ENCODE measurements around the gene ZNF532.

The ZNF532 gene

DNA sequence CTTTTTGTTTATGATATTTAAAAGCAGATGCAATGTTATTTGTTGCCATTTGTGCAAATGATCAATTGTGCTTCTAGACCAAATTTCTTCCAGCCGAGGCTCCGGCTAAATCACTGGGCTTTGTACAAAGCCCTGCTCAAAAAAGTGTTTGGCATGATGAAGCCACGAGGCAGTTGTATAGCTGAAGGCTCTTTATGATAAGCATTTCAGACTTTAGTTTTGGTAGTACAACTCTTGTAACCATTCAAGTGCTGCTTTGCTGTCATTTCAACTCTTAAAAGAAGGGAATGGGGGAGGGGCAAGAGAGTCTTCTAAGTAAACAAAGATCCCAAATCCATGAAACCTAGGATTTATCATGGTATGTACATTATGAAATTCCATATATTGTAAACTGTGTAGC, 3.3 kb upstream of the ZNF532 start:
- Histone ChIP-seq H2AFZ (ENCODE audit: low read depth, low read length) (no peak overlapping the region), H3K9ac (ENCODE audit: low read length) (no peak overlapping the region), H4K20me1 (ENCODE audit: insufficient read depth, low read length) (no peaks in the 10 kb centered on the region), H3K4me2 (ENCODE audit: low read length) (peak overlapping the region; percentile 89), H3K9me3 (ENCODE audit: insufficient read depth, low read length) (no peaks in the 10 kb centered on the region), H3K27ac (ENCODE audit: low read length) (no peak overlapping the region), H3K4me3 (ENCODE audit: low read length) (no peak overlapping the region), H3K36me3 (replicated peaks; ENCODE audit: low read depth, low read length) (peaks cover 16% of the 10 kb centered on the region), H3K27me3 (ENCODE audit: low read depth, low read length) (no peaks in the 10 kb centered on the region), H3K4me1 (ENCODE audit: low read length) (peaks cover 37% of the 10 kb centered on the region), H3K79me2 (ENCODE audit: low read length) (peaks cover 45% of the 10 kb centered on the region)
- TF ChIP-seq, protein P1, sequence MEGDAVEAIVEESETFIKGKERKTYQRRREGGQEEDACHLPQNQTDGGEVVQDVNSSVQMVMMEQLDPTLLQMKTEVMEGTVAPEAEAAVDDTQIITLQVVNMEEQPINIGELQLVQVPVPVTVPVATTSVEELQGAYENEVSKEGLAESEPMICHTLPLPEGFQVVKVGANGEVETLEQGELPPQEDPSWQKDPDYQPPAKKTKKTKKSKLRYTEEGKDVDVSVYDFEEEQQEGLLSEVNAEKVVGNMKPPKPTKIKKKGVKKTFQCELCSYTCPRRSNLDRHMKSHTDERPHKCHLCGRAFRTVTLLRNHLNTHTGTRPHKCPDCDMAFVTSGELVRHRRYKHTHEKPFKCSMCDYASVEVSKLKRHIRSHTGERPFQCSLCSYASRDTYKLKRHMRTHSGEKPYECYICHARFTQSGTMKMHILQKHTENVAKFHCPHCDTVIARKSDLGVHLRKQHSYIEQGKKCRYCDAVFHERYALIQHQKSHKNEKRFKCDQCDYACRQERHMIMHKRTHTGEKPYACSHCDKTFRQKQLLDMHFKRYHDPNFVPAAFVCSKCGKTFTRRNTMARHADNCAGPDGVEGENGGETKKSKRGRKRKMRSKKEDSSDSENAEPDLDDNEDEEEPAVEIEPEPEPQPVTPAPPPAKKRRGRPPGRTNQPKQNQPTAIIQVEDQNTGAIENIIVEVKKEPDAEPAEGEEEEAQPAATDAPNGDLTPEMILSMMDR (IDR thresholded peaks at IDR 0.05; ENCODE audit: low read depth, low read length) = no peak
- TF ChIP-seq EZH2phosphoT487 (IDR thresholded peaks at IDR 0.05; ENCODE audit: low read depth) = no peak

DNA sequence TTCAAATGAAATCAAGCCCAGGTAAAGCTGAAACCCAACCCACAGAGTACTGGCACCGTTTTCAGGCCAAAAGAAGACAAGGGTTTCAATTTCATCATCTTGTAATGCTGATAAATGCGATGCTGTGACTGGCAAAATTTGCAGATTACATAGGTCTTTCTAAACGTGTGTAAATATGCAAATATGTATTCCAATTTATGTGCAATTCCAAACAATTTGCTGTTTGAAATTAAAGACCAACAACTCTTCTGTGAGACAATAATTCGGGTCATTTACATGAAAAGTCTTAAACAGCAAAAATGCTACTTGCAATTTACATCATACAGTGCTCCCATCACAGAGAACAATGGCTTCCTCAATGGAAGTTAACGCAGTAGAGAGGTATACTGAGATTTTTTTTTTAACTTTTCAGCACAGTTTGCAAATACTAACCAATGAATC, 2.8 kb upstream of the ZNF532 start:
- Histone ChIP-seq H3K79me2 (ENCODE audit: low read length) (peaks cover 51% of the 10 kb centered on the region), H3K4me1 (ENCODE audit: low read length) (peaks cover 37% of the 10 kb centered on the region), H3K4me3 (ENCODE audit: low read length) (peak overlapping the region; percentile 77), H2AFZ (ENCODE audit: low read depth, low read length) (no peak overlapping the region), H3K36me3 (replicated peaks; ENCODE audit: low read depth, low read length) (peaks cover 22% of the 10 kb centered on the region), H4K20me1 (ENCODE audit: insufficient read depth, low read length) (no peaks in the 10 kb centered on the region), H3K27me3 (ENCODE audit: low read depth, low read length) (no peaks in the 10 kb centered on the region), H3K9ac (ENCODE audit: low read length) (peak overlapping the region; percentile 92), H3K4me2 (ENCODE audit: low read length) (peak overlapping the region; percentile 89), H3K9me3 (ENCODE audit: insufficient read depth, low read length) (no peaks in the 10 kb centered on the region), H3K27ac (ENCODE audit: low read length) (no peak overlapping the region)
- TF ChIP-seq, protein P1 (IDR thresholded peaks at IDR 0.05; ENCODE audit: low read depth, low read length) = no peak
- TF ChIP-seq EZH2phosphoT487 (IDR thresholded peaks at IDR 0.05; ENCODE audit: low read depth) = no peak

DNA sequence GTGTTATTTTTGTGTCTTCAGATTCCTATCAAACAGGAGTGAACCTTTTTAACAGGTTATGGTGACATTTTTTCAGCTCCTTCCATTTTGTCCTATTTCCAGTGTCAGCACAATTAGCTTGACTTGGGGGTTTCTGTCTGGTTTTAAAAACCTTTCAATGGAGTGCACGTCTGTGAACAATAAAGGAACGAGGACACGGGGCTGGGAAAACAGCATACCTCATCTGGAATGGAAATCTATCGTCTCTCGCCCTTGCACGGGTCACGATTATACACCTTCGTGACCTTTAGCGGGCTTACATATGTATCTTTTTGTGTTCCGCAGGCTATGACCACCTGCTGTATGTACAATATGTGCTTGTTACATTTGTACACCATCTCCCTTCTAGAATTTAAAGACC, 2.3 kb upstream of the ZNF532 start:
- no peaks in the 10 kb centered on the region for H3K27me3 ChIP-seq (ENCODE audit: low read depth, low read length)
- H3K4me3 ChIP-seq (ENCODE audit: low read length) = peak overlapping the region; percentile 77
- peak overlapping the region; percentile 92 for H3K9ac ChIP-seq (ENCODE audit: low read length)
- peak overlapping the region; percentile 87; the same call in 1 of the 2 replicates for H2AFZ ChIP-seq (ENCODE audit: low read depth, low read length)
- H3K27ac ChIP-seq (ENCODE audit: low read length) = peak overlapping the region; percentile 71
- no peaks in the 10 kb centered on the region for H4K20me1 ChIP-seq (ENCODE audit: insufficient read depth, low read length)
- H3K79me2 ChIP-seq (ENCODE audit: low read length) = peaks cover 56% of the 10 kb centered on the region
- no peaks in the 10 kb centered on the region for H3K9me3 ChIP-seq (ENCODE audit: insufficient read depth, low read length)
- peaks cover 37% of the 10 kb centered on the region for H3K4me1 ChIP-seq (ENCODE audit: low read length)
- peak overlapping the region; percentile 89 for H3K4me2 ChIP-seq (ENCODE audit: low read length)
- TF ChIP-seq, protein P1 (IDR thresholded peaks at IDR 0.05; ENCODE audit: low read depth, low read length) = no peak
- no peak for TF ChIP-seq EZH2phosphoT487 (IDR thresholded peaks at IDR 0.05; ENCODE audit: low read depth)
- peaks cover 26% of the 10 kb centered on the region for H3K36me3 ChIP-seq (replicated peaks; ENCODE audit: low read depth, low read length)

DNA sequence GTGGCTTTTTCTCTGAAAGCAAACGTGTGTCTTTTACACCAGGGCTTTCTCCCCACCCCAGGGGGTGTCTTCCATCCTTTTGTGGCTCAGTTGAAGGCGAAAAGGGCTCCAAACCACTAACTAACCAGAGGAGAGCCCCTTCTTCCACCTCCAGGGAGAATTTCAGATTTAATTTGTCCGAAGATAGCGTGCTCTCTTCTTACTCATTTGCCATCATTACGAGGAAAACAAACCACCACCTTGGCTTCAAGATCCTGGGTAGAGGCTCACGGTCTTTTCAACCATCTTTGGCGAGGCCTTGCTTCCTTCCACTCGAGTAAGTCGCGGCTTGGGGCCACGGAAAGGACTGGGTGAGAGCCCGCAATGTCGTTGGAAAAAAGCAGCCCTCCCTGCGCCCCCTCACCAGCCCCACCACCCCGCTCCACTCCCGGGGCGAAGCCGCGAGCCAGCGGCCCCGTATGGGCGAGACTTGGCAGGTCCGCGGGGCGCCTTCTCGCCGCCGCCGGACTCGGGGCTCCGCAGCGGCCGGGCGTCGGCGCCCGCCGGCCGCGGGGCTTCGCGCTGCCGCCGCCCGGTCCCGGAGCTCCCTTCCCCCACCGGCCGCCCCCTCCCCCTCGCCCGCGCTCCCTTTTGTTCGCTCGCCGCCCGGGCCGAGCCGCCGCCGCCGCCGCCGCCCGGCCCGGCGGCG, 1.7 kb upstream of the ZNF532 start:
- TF ChIP-seq, protein P1 (IDR thresholded peaks at IDR 0.05; ENCODE audit: low read depth, low read length) = no peak
- TF ChIP-seq EZH2phosphoT487 (IDR thresholded peaks at IDR 0.05; ENCODE audit: low read depth) = no peak
- peak overlapping the region; percentile 93 for H3K4me2 ChIP-seq (ENCODE audit: low read length)
- H3K4me1 ChIP-seq (ENCODE audit: low read length) = peaks cover 37% of the 10 kb centered on the region
- peak overlapping the region; percentile 77 for H3K4me3 ChIP-seq (ENCODE audit: low read length)
- peaks cover 62% of the 10 kb centered on the region for H3K79me2 ChIP-seq (ENCODE audit: low read length)
- H3K9me3 ChIP-seq (ENCODE audit: insufficient read depth, low read length) = no peaks in the 10 kb centered on the region
- no peaks in the 10 kb centered on the region for H4K20me1 ChIP-seq (ENCODE audit: insufficient read depth, low read length)
- peak overlapping the region; percentile 71 for H3K27ac ChIP-seq (ENCODE audit: low read length)
- peak overlapping the region; percentile 87 for H2AFZ ChIP-seq (ENCODE audit: low read depth, low read length)
- no peaks in the 10 kb centered on the region for H3K27me3 ChIP-seq (ENCODE audit: low read depth, low read length)
- H3K36me3 ChIP-seq (replicated peaks; ENCODE audit: low read depth, low read length) = peaks cover 33% of the 10 kb centered on the region
- peak overlapping the region; percentile 92 for H3K9ac ChIP-seq (ENCODE audit: low read length)

Measured in OCI-LY3 (cell line).